ENCODE results near the gene GRM4.

GRCh38 chr6:34075906-34076305, 70.0 kb downstream of the GRM4 start:
- TF ChIP-seq POLR2A (IDR thresholded peaks at IDR 0.05) (no peak), CTCF (IDR thresholded peaks at IDR 0.05) (no peak)

All from right lobe of liver (tissue), 4 donors.